HepG2 (cell line): ENCODE measurements around the gene UQCRC2. TPM values are rescaled to one million over a fixed set of nuclear protein-coding genes. Genes with fewer than 3 reads are reported as not detected.

Experiments used
- ADNP ChIP-seq: sonication (generic); formaldehyde crosslinking; IDR thresholded peaks from 2 replicates; pipeline ENCODE4 v1.4.0; 2020; ENCODE audit warnings: missing genetic modification reagents
- EEA1 ChIP-seq: sonication (generic); formaldehyde crosslinking; IDR thresholded peaks from 2 replicates; pipeline ENCODE4 v1.5.1; 2020; ENCODE audit warnings: mild to moderate bottlenecking, missing genetic modification reagents, borderline replicate concordance
- FOXP1 ChIP-seq, 2 experiments: fragments of 450-650 bp in 1 of 2; IDR thresholded peaks; 2 replicates each; pipeline ENCODE4 v1.6.1; 2017 to 2018; ENCODE audit warnings: antibody characterized with exemption in 1 of 2
- LBX2 ChIP-seq: sonication (generic); formaldehyde crosslinking; IDR thresholded peaks from 2 replicates; pipeline ENCODE4 v1.5.0; 2020; ENCODE audit warnings: missing genetic modification reagents, mild to moderate bottlenecking, borderline replicate concordance
- SATB2 ChIP-seq: sonication (generic); formaldehyde crosslinking; IDR thresholded peaks from 2 replicates; pipeline ENCODE4 v1.5.0; 2020; ENCODE audit warnings: missing genetic modification reagents
- TOPORS ChIP-seq: sonication (generic); formaldehyde crosslinking; IDR thresholded peaks from 2 replicates; pipeline ENCODE4 v1.8.0; 2023; ENCODE audit warnings: mild to moderate bottlenecking, missing genetic modification reagents
- U2AF2 ChIP-seq: fragments of 200-400 bp; formaldehyde crosslinking; IDR thresholded peaks from 2 replicates; pipeline ENCODE4 v1.6.1; 2017; ENCODE audit warnings: low read depth, mild to moderate bottlenecking, low read length
- ZFP36L1 ChIP-seq: sonication (generic); formaldehyde crosslinking; IDR thresholded peaks from 2 replicates; pipeline ENCODE4 v1.8.0; 2022; ENCODE audit warnings: mild to moderate bottlenecking, missing genetic modification reagents, moderate library complexity
- ZNF513 ChIP-seq: sonication (generic); formaldehyde crosslinking; conservative IDR thresholded peaks from 2 replicates; pipeline ENCODE4 v1.5.0; 2020; ENCODE audit warnings: missing genetic modification reagents
- ZNF558 ChIP-seq: sonication (generic); formaldehyde crosslinking; IDR thresholded peaks from 2 replicates; pipeline ENCODE4 v1.9.0; 2022; ENCODE audit warnings: mild to moderate bottlenecking, missing genetic modification reagents, borderline replicate concordance
- ZNF7 ChIP-seq: IDR thresholded peaks from 2 replicates; pipeline ENCODE4 v1.6.1; 2016; ENCODE audit warnings: missing biosample characterization, missing genetic modification reagents
- ZNF841 ChIP-seq: sonication (generic); formaldehyde crosslinking; IDR thresholded peaks from 2 replicates; pipeline ENCODE4 v1.8.1; 2023; ENCODE audit warnings: missing genetic modification reagents, borderline replicate concordance
- polyA plus RNA-seq, 8 experiments: library from polyadenylated mRNA; depleted of rRNA in 3 of 8; stranded (reverse) in 7 of 8; unstranded in 1 of 8; fragments of >200 nt; fragmentation: Illumina TruSeq in 4 of 8; extraction: Trizol in 4 of 8; gene quantifications; 2 replicates each; pipeline versions ENCODE4 v1.2.1 to v1.2.3, GENCODE V29; 2011 to 2016; ENCODE audit warnings: low read depth in 4 of 8, missing spikeins in 1 of 8, mixed read lengths in 1 of 8; ENCODE audit not compliant: insufficient read depth in 1 of 8
- total RNA-seq, 5 experiments: library from RNA; depleted of rRNA; stranded (reverse); fragments of >200 nt; fragmentation: Illumina TruSeq; extraction: Trizol; gene quantifications; 2 replicates each; pipeline ENCODE4 v1.2.3, GENCODE V29; 2016; ENCODE audit warnings: low read depth in 1 of 5
- TF ChIP-seq, protein P1 (sequence below): sonication (generic); formaldehyde crosslinking; IDR thresholded peaks from 2 replicates; pipeline ENCODE4 v1.5.0; 2020; ENCODE audit warnings: missing genetic modification reagents
- TF ChIP-seq, protein P2 (sequence below): sonication (generic); formaldehyde crosslinking; IDR thresholded peaks from 2 replicates; pipeline ENCODE4 v1.8.1; 2023; ENCODE audit warnings: mild to moderate bottlenecking, missing genetic modification reagents
- TF ChIP-seq, protein P3 (sequence below): sonication (generic); formaldehyde crosslinking; IDR thresholded peaks from 2 replicates; pipeline ENCODE4 v1.4.0; 2020; ENCODE audit warnings: missing genetic modification reagents
- TF ChIP-seq, protein P4 (sequence below): sonication (generic); formaldehyde crosslinking; IDR thresholded peaks from 2 replicates; pipeline ENCODE4 v1.5.0; 2020; ENCODE audit warnings: missing genetic modification reagents, mild to moderate bottlenecking, borderline replicate concordance

The UQCRC2 gene
- total and polyA plus RNA-seq, 2 of the 13 experiments (the other 11 are each of a cell fraction or from before 2014, with no cell fraction given): 442 to 536 TPM

- no peak for TF ChIP-seq ZNF841 (CRISPR knock-in tag)
- TF ChIP-seq, protein P1, sequence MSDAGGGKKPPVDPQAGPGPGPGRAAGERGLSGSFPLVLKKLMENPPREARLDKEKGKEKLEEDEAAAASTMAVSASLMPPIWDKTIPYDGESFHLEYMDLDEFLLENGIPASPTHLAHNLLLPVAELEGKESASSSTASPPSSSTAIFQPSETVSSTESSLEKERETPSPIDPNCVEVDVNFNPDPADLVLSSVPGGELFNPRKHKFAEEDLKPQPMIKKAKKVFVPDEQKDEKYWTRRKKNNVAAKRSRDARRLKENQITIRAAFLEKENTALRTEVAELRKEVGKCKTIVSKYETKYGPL: no peak
- TF ChIP-seq, protein P2, sequence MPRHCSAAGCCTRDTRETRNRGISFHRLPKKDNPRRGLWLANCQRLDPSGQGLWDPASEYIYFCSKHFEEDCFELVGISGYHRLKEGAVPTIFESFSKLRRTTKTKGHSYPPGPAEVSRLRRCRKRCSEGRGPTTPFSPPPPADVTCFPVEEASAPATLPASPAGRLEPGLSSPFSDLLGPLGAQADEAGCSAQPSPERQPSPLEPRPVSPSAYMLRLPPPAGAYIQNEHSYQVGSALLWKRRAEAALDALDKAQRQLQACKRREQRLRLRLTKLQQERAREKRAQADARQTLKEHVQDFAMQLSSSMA (CRISPR knock-in tag): peak; percentile 11; the same call in 1 of the 2 replicates
- TF ChIP-seq, protein P3, sequence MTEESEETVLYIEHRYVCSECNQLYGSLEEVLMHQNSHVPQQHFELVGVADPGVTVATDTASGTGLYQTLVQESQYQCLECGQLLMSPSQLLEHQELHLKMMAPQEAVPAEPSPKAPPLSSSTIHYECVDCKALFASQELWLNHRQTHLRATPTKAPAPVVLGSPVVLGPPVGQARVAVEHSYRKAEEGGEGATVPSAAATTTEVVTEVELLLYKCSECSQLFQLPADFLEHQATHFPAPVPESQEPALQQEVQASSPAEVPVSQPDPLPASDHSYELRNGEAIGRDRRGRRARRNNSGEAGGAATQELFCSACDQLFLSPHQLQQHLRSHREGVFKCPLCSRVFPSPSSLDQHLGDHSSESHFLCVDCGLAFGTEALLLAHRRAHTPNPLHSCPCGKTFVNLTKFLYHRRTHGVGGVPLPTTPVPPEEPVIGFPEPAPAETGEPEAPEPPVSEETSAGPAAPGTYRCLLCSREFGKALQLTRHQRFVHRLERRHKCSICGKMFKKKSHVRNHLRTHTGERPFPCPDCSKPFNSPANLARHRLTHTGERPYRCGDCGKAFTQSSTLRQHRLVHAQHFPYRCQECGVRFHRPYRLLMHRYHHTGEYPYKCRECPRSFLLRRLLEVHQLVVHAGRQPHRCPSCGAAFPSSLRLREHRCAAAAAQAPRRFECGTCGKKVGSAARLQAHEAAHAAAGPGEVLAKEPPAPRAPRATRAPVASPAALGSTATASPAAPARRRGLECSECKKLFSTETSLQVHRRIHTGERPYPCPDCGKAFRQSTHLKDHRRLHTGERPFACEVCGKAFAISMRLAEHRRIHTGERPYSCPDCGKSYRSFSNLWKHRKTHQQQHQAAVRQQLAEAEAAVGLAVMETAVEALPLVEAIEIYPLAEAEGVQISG (CRISPR knock-in tag): 0 out of 2 replicates have a peak, but pooled peaks have one; percentile 50
- TF ChIP-seq U2AF2: 0 out of 2 replicates have a peak, but pooled peaks have one; percentile 21
- TF ChIP-seq EEA1: peak; percentile 15; the same call in 1 of the 2 replicates
- TF ChIP-seq FOXP1 (IDR thresholded peaks at IDR 0.05): no peak
- TF ChIP-seq FOXP1 (CRISPR knock-in tag; IDR thresholded peaks at IDR 0.05): no peak
- no peak for TF ChIP-seq ADNP (CRISPR knock-in tag)
- peak; percentile 74 for TF ChIP-seq TOPORS (CRISPR knock-in tag)
- TF ChIP-seq, protein P4, sequence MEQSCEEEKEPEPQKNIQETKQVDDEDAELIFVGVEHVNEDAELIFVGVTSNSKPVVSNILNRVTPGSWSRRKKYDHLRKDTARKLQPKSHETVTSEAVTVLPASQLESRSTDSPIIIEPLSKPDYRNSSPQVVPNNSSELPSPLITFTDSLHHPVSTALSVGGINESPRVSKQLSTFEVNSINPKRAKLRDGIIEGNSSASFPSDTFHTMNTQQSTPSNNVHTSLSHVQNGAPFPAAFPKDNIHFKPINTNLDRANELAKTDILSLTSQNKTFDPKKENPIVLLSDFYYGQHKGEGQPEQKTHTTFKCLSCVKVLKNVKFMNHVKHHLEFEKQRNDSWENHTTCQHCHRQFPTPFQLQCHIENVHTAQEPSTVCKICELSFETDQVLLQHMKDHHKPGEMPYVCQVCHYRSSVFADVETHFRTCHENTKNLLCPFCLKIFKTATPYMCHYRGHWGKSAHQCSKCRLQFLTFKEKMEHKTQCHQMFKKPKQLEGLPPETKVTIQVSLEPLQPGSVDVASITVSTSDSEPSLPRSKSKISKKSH (CRISPR knock-in tag): peak; percentile 1; the same call in 1 of the 2 replicates
- 0 out of 2 replicates have a peak, but pooled peaks have one; percentile 26 for TF ChIP-seq LBX2
- TF ChIP-seq SATB2: peak; percentile 35; the same call in 1 of the 2 replicates
- peak; percentile 39; the same call in 1 of the 2 replicates for TF ChIP-seq ZNF7 (CRISPR knock-in tag)
- 0 out of 2 replicates have a peak, but pooled peaks have one; percentile 7 for TF ChIP-seq ZFP36L1
- TF ChIP-seq ZNF513: no peak
- TF ChIP-seq ZNF558: peak; percentile 76; the same call in 1 of the 2 replicates
- TF ChIP-seq, all 625 proteins: peak for 93
Observed at GRCh38 chr16:21953541-21953902, 361 bp downstream of the UQCRC2 start (continued).
